ENCODE measurements around the gene KLHDC4. TPM values are rescaled to one million over a fixed set of nuclear protein-coding genes. Genes with fewer than 3 reads are reported as not detected.

The KLHDC4 gene
- total and polyA plus RNA-seq, 2 experiments from 2014 or later = 23.0 to 41.1 TPM

DNA sequence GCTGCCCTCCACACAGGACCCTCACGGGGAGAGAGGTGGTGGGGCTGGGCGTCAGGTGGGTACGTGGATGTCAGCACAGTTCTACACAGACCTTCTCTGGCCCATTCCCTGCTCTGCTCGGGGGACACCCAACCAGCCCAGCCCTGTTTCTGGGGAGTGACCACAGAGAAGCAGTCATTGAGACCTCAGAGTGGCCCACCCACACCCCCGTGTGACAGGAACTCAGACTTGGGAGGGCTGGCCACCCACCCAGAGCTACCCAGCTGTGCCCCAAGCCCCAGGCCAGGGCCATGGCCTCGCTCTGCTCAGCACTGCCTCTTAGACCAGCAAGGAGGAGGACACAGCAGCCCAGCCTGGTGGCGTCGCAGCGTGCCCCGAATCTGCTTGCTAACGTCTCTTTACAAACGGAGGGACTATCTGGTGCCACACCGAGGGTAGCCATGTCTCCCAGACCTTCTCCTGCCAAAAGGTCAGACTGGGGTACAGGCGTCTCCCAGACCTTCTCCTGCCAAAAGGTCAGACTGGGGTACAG lies 77.7 kb downstream of the KLHDC4 start:
- Histone ChIP-seq H3K27ac (ENCODE audit: low read depth) (no peak overlapping the region), H3F3A (replicated peaks; ENCODE audit: low read depth) (no peaks in the 10 kb centered on the region), H3K9me2 (ENCODE audit: insufficient read depth) (no peaks in the 10 kb centered on the region), H3K79me2 (replicated peaks; ENCODE audit: insufficient read depth) (no peaks in the 10 kb centered on the region), H4K20me1 (replicated peaks; ENCODE audit: insufficient read depth) (no peaks in the 10 kb centered on the region; the same call in 1 of the 2 replicates), H3K4me3 (no peak overlapping the region), H2AFZ (no peak overlapping the region), H3K4me1 (ENCODE audit: insufficient read depth) (no peaks in the 10 kb centered on the region), H3K4me2 (no peak overlapping the region), H3K36me3 (ENCODE audit: insufficient read depth) (no peaks in the 10 kb centered on the region), H3K27me3 (ENCODE audit: insufficient read depth) (no peaks in the 10 kb centered on the region)
- ATAC-seq = no peak
- H3K9me3 Mint-ChIP-seq = no peaks in the 10 kb centered on the region
- H3K4me3 Mint-ChIP-seq = no peak overlapping the region
- H3K27ac Mint-ChIP-seq = no peak overlapping the region
- no peaks in the 10 kb centered on the region for H3K4me1 Mint-ChIP-seq
- H3K36me3 Mint-ChIP-seq (ENCODE audit: low read depth) = peaks cover 3% of the 10 kb centered on the region; the same call in 1 of the 3 replicates
- TF ChIP-seq NANOG (IDR thresholded peaks at IDR 0.05; ENCODE audit: borderline replicate concordance) (no peak), ZNF331 (CRISPR knock-in tag; IDR thresholded peaks at IDR 0.05; ENCODE audit: low read depth) (no peak), CREB1 (CRISPR knock-in tag; IDR thresholded peaks at IDR 0.05; ENCODE audit: low read depth) (no peak), EZH2 (IDR thresholded peaks at IDR 0.05; ENCODE audit: low read depth, unreplicated experiment) (no peak), ZNF114 (CRISPR knock-in tag; IDR thresholded peaks at IDR 0.05) (no peak), POLR2AphosphoS5 (IDR thresholded peaks at IDR 0.05; ENCODE audit: low read depth) (no peak), EZH2phosphoT487 (IDR thresholded peaks at IDR 0.05; ENCODE audit: unreplicated experiment) (no peak), JUNB (IDR thresholded peaks at IDR 0.05; ENCODE audit: unreplicated experiment) (no peak), STAT1 (IDR thresholded peaks at IDR 0.05; ENCODE audit: unreplicated experiment) (no peak)
- TF ChIP-seq, protein P1, sequence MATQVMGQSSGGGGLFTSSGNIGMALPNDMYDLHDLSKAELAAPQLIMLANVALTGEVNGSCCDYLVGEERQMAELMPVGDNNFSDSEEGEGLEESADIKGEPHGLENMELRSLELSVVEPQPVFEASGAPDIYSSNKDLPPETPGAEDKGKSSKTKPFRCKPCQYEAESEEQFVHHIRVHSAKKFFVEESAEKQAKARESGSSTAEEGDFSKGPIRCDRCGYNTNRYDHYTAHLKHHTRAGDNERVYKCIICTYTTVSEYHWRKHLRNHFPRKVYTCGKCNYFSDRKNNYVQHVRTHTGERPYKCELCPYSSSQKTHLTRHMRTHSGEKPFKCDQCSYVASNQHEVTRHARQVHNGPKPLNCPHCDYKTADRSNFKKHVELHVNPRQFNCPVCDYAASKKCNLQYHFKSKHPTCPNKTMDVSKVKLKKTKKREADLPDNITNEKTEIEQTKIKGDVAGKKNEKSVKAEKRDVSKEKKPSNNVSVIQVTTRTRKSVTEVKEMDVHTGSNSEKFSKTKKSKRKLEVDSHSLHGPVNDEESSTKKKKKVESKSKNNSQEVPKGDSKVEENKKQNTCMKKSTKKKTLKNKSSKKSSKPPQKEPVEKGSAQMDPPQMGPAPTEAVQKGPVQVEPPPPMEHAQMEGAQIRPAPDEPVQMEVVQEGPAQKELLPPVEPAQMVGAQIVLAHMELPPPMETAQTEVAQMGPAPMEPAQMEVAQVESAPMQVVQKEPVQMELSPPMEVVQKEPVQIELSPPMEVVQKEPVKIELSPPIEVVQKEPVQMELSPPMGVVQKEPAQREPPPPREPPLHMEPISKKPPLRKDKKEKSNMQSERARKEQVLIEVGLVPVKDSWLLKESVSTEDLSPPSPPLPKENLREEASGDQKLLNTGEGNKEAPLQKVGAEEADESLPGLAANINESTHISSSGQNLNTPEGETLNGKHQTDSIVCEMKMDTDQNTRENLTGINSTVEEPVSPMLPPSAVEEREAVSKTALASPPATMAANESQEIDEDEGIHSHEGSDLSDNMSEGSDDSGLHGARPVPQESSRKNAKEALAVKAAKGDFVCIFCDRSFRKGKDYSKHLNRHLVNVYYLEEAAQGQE (IDR thresholded peaks at IDR 0.05; ENCODE audit: unreplicated experiment) = no peak
- TF ChIP-seq, protein P2, sequence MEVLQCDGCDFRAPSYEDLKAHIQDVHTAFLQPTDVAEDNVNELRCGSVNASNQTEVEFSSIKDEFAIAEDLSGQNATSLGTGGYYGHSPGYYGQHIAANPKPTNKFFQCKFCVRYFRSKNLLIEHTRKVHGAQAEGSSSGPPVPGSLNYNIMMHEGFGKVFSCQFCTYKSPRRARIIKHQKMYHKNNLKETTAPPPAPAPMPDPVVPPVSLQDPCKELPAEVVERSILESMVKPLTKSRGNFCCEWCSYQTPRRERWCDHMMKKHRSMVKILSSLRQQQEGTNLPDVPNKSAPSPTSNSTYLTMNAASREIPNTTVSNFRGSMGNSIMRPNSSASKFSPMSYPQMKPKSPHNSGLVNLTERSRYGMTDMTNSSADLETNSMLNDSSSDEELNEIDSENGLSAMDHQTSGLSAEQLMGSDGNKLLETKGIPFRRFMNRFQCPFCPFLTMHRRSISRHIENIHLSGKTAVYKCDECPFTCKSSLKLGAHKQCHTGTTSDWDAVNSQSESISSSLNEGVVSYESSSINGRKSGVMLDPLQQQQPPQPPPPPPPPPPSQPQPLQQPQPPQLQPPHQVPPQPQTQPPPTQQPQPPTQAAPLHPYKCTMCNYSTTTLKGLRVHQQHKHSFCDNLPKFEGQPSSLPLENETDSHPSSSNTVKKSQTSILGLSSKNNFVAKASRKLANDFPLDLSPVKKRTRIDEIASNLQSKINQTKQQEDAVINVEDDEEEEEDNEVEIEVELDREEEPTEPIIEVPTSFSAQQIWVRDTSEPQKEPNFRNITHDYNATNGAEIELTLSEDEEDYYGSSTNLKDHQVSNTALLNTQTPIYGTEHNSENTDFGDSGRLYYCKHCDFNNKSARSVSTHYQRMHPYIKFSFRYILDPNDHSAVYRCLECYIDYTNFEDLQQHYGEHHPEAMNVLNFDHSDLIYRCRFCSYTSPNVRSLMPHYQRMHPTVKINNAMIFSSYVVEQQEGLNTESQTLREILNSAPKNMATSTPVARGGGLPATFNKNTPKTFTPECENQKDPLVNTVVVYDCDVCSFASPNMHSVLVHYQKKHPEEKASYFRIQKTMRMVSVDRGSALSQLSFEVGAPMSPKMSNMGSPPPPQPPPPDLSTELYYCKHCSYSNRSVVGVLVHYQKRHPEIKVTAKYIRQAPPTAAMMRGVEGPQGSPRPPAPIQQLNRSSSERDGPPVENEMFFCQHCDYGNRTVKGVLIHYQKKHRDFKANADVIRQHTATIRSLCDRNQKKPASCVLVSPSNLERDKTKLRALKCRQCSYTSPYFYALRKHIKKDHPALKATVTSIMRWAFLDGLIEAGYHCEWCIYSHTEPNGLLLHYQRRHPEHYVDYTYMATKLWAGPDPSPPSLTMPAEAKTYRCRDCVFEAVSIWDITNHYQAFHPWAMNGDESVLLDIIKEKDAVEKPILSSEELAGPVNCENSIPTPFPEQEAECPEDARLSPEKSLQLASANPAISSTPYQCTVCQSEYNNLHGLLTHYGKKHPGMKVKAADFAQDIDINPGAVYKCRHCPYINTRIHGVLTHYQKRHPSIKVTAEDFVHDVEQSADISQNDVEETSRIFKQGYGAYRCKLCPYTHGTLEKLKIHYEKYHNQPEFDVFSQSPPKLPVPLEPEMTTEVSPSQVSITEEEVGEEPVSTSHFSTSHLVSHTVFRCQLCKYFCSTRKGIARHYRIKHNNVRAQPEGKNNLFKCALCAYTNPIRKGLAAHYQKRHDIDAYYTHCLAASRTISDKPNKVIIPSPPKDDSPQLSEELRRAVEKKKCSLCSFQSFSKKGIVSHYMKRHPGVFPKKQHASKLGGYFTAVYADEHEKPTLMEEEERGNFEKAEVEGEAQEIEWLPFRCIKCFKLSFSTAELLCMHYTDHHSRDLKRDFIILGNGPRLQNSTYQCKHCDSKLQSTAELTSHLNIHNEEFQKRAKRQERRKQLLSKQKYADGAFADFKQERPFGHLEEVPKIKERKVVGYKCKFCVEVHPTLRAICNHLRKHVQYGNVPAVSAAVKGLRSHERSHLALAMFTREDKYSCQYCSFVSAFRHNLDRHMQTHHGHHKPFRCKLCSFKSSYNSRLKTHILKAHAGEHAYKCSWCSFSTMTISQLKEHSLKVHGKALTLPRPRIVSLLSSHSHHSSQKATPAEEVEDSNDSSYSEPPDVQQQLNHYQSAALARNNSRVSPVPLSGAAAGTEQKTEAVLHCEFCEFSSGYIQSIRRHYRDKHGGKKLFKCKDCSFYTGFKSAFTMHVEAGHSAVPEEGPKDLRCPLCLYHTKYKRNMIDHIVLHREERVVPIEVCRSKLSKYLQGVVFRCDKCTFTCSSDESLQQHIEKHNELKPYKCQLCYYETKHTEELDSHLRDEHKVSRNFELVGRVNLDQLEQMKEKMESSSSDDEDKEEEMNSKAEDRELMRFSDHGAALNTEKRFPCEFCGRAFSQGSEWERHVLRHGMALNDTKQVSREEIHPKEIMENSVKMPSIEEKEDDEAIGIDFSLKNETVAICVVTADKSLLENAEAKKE (CRISPR knock-in tag; IDR thresholded peaks at IDR 0.05) = no peak
- TF ChIP-seq, protein P3, sequence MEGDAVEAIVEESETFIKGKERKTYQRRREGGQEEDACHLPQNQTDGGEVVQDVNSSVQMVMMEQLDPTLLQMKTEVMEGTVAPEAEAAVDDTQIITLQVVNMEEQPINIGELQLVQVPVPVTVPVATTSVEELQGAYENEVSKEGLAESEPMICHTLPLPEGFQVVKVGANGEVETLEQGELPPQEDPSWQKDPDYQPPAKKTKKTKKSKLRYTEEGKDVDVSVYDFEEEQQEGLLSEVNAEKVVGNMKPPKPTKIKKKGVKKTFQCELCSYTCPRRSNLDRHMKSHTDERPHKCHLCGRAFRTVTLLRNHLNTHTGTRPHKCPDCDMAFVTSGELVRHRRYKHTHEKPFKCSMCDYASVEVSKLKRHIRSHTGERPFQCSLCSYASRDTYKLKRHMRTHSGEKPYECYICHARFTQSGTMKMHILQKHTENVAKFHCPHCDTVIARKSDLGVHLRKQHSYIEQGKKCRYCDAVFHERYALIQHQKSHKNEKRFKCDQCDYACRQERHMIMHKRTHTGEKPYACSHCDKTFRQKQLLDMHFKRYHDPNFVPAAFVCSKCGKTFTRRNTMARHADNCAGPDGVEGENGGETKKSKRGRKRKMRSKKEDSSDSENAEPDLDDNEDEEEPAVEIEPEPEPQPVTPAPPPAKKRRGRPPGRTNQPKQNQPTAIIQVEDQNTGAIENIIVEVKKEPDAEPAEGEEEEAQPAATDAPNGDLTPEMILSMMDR (conservative IDR thresholded peaks at IDR 0.05; ENCODE audit: low read depth in 2 of 2) = no peak
- TF ChIP-seq, protein P4, sequence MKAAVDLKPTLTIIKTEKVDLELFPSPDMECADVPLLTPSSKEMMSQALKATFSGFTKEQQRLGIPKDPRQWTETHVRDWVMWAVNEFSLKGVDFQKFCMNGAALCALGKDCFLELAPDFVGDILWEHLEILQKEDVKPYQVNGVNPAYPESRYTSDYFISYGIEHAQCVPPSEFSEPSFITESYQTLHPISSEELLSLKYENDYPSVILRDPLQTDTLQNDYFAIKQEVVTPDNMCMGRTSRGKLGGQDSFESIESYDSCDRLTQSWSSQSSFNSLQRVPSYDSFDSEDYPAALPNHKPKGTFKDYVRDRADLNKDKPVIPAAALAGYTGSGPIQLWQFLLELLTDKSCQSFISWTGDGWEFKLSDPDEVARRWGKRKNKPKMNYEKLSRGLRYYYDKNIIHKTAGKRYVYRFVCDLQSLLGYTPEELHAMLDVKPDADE (IDR thresholded peaks at IDR 0.05) = no peak
- H3K27me3 Mint-ChIP-seq (ENCODE audit: insufficient read depth, low read depth, poor library complexity) = peaks cover 20% of the 10 kb centered on the region
- DNase-seq (ENCODE audit: low spot score) = no peak

All from GM23338 (cell line).